Smooth muscle cell (in vitro differentiated cells): Measurements from ENCODE around the gene ZFYVE16. TPM values are rescaled to one million over a fixed set of nuclear protein-coding genes. Genes with fewer than 3 reads are reported as not detected.

ENCODE experiments used
- DNase-seq: peaks from one replicate; lab custom pipeline; 2025; ENCODE audit not compliant: unreplicated experiment; lab: John Stamatoyannopoulos, UW
- H2AFZ ChIP-seq: fragments of 200-600 bp; sonication (generic); 2 replicates; pipeline ENCODE4 v1.6.0; 2016; ENCODE audit warnings: antibody characterized with exemption, low read depth, mild to moderate bottlenecking
- H3F3A ChIP-seq: fragments of 200-600 bp; sonication (generic); 2 replicates; pipeline ENCODE4 v1.6.0; 2017; ENCODE audit warnings: antibody characterized with exemption, low read depth
- H3K27ac ChIP-seq: fragments of 200-600 bp; sonication (generic); 2 replicates; pipeline ENCODE4 v1.5.1; 2016; ENCODE audit warnings: low read depth, mild to moderate bottlenecking
- H3K27me3 ChIP-seq: fragments of 200-600 bp; sonication (generic); 2 replicates; pipeline ENCODE4 v1.6.1; 2016; ENCODE audit warnings: low read depth, mild to moderate bottlenecking
- H3K36me3 ChIP-seq: fragments of 200-600 bp; sonication (generic); 2 replicates; pipeline ENCODE4 v1.5.1; 2016; ENCODE audit warnings: low read depth
- H3K4me1 ChIP-seq: fragments of 200-600 bp; sonication (generic); 2 replicates; pipeline ENCODE4 v1.5.1; 2016; ENCODE audit warnings: low read depth
- H3K4me2 ChIP-seq: fragments of 200-600 bp; sonication (generic); 2 replicates; pipeline ENCODE4 v1.6.0; 2016; ENCODE audit warnings: mild to moderate bottlenecking
- H3K4me3 ChIP-seq: fragments of 200-600 bp; sonication (generic); 2 replicates; pipeline ENCODE4 v1.5.1; 2016; ENCODE audit warnings: mild to moderate bottlenecking
- H3K79me2 ChIP-seq: fragments of 200-600 bp; sonication (generic); 2 replicates; pipeline ENCODE4 v1.6.0; 2016; ENCODE audit warnings: low read depth, mild to moderate bottlenecking
- H3K9ac ChIP-seq: fragments of 200-600 bp; sonication (generic); 2 replicates; pipeline ENCODE4 v1.6.0; 2016; ENCODE audit warnings: low read depth
- H3K9me3 ChIP-seq: fragments of 200-600 bp; sonication (generic); replicated peaks from 2 replicates; pipeline ENCODE4 v1.5.1; 2016; ENCODE audit warnings: low read depth
- H4K20me1 ChIP-seq: fragments of 200-600 bp; sonication (generic); 2 replicates; pipeline ENCODE4 v1.6.0; 2016; ENCODE audit warnings: low read depth
- CTCF ChIP-seq: fragments of 200-600 bp; sonication (generic); IDR thresholded peaks from 2 replicates; pipeline ENCODE4 v1.5.1; 2017; ENCODE audit warnings: borderline replicate concordance, mild to moderate bottlenecking, antibody characterized with exemption; ENCODE audit not compliant: insufficient read depth, poor library complexity, severe bottlenecking
- WGBS: methylation state at CpG from one replicate; pipeline ENCODE4 v1.1.7; 2016; ENCODE audit warnings: low lambda C conversion rate; 5-methylcytosine and 5-hydroxymethylcytosine counted together
- polyA plus RNA-seq: library from polyadenylated mRNA; unstranded; fragments of >200 nt; fragmentation: Nextera tagmentation; extraction: Ambion mirVana; gene quantifications from 2 replicates; pipeline ENCODE4 v1.2.1, GENCODE V29; 2016
- total RNA-seq: library from RNA; depleted of rRNA; stranded (reverse); fragments of >200 nt; gene quantifications from 2 replicates; pipeline ENCODE4 v1.2.3, GENCODE V29; 2014

ZFYVE16 gene
- total and polyA plus RNA-seq, 2 experiments from 2014 or later = 16.5 to 40.9 TPM

- Histone ChIP-seq H3K9me3 (no peaks in the 10 kb centered on the region), H3K36me3 (no peaks in the 10 kb centered on the region), H2AFZ (no peak overlapping the region), H3K4me1 (peaks cover 16% of the 10 kb centered on the region), H3K27me3 (no peaks in the 10 kb centered on the region), H4K20me1 (peaks cover 45% of the 10 kb centered on the region), H3K79me2 (peaks cover 63% of the 10 kb centered on the region), H3K9ac (peak overlapping the region; percentile 96), H3F3A (no peaks in the 10 kb centered on the region), H3K27ac (peak overlapping the region; percentile 54), H3K4me3 (peak overlapping the region; percentile 97), H3K4me2 (peak overlapping the region; percentile 96)
- no peak for TF ChIP-seq CTCF
- 48% methylated on average over 6 of the region's 6 CpGs for WGBS
- no peak for DNase-seq
Observed at GRCh38 chr5:80409367-80409966, 1.6 kb downstream of the ZFYVE16 start.

GRCh38 chr5:80411589-80412219 is 3.8 kb downstream of the ZFYVE16 start:
- no peak for DNase-seq
- Histone ChIP-seq H3K79me2 (peaks cover 85% of the 10 kb centered on the region), H3K4me3 (no peak overlapping the region), H3K4me2 (no peak overlapping the region), H3K27me3 (no peaks in the 10 kb centered on the region), H2AFZ (no peak overlapping the region), H3K9ac (no peak overlapping the region), H4K20me1 (peaks cover 63% of the 10 kb centered on the region), H3K27ac (no peak overlapping the region), H3K36me3 (no peaks in the 10 kb centered on the region), H3K4me1 (peaks cover 16% of the 10 kb centered on the region), H3F3A (no peaks in the 10 kb centered on the region), H3K9me3 (no peaks in the 10 kb centered on the region)
- TF ChIP-seq CTCF = no peak
- WGBS = 85% methylated on average over 3 of the region's 3 CpGs

DNA sequence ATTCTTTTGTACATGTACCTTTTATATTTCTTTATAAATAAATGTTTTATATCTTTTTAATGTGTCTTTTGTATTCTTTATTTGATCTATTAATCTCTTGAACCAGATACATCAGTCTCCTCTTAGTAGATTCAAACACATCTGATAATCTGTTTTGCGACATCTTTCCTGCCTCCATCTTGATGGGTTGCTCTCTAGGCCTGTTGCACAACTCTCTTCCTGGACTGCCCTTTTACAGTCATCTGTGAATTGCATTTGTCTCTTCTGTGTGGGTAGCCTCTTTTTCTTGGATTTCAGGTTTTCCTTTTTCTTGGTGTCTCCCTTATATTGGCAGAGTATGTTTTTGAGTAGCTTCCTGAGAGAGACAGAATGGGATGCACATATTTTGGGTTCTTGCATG is 6.2 kb downstream of the ZFYVE16 start:
- H3K27ac ChIP-seq = no peak overlapping the region

More for the DNA sequence above, 6.2 kb downstream of the ZFYVE16 start:
- no peak overlapping the region for H2AFZ ChIP-seq
- no peaks in the 10 kb centered on the region for H3K27me3 ChIP-seq
- no peak overlapping the region for H3K4me3 ChIP-seq
- no peaks in the 10 kb centered on the region for H3F3A ChIP-seq
- DNase-seq = no peak
- peaks cover 77% of the 10 kb centered on the region for H4K20me1 ChIP-seq
- H3K36me3 ChIP-seq = no peaks in the 10 kb centered on the region
- H3K9me3 ChIP-seq = no peaks in the 10 kb centered on the region
- no peak overlapping the region for H3K4me2 ChIP-seq
- no peak for TF ChIP-seq CTCF
- H3K9ac ChIP-seq = no peak overlapping the region
- H3K79me2 ChIP-seq = peaks cover 100% of the 10 kb centered on the region
- 89% methylated on average over 1 of the region's 1 CpG for WGBS
- H3K4me1 ChIP-seq = peaks cover 13% of the 10 kb centered on the region
